ENCODE measurements around the gene LHX6.

- TF ChIP-seq CTCF (IDR thresholded peaks at IDR 0.05) (no peak), POLR2A (IDR thresholded peaks at IDR 0.05) (no peak)
These were observed 56.6 kb downstream of the LHX6 start for GRCh38 chr9:122172131-122172530.

Data from tibial nerve (tissue), 3 donors.